GM19240 (cell line): ENCODE measurements around the gene PGR.

ENCODE experiments used
- DNase-seq: peaks from one replicate; pipeline ENCODE4 v3.0.0; 2011; ENCODE audit warnings: low spot score; ENCODE audit not compliant: insufficient read length

PGR gene

GRCh38 chr11:101129203-101129943, at the start of gene PGR:
TSS of gene PGR (minus strand) at chr11:101129813. CDS start at chr11:101129070, 743 bp downstream.
- no peak for DNase-seq

DNA sequence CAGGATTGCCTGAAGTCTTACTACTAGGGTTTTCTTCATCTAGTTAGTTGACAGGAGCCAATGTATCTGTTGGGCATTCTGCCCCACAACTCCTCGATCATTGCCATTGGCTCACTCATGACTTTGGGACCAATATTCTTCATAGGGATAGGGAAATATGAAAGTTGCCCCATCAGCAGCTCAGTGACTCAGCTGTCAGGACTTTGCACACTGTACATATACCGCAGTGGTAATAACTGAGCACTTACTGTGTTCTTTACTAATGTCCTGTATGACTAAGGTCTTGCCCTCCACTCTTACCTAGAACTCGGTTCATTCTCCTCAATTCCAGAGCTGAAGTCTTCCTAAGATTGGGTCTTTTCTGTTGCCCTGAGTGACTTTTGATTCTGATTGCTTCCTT, 46.8 kb upstream of the PGR start:
- no peak for DNase-seq

DNA sequence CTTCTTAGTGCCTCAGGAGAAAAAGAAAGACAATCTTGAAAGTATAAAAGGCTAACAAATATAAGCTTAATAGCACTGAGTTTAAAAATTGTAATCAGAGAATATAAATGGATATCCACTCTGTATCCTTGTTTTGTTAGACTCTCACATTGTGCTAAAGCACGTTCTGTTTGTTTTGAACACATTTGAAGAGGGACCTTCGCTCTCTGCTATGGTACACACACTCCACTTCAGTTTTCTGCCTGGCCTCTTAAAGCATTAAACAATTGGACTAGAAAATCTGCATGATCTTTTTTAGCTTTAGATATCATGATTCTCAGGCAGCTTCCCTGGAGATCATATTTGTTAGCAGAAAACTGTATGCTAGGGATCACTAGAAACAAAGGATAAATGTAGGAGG, 40.3 kb upstream of the PGR start:
- no peak for DNase-seq

- no peak for DNase-seq
Measured at GRCh38 chr11:101166038-101166437, 36.4 kb upstream of the PGR start.

- DNase-seq, result no peak
Measured at GRCh38 chr11:101158119-101158518, 28.5 kb upstream of the PGR start.

DNA sequence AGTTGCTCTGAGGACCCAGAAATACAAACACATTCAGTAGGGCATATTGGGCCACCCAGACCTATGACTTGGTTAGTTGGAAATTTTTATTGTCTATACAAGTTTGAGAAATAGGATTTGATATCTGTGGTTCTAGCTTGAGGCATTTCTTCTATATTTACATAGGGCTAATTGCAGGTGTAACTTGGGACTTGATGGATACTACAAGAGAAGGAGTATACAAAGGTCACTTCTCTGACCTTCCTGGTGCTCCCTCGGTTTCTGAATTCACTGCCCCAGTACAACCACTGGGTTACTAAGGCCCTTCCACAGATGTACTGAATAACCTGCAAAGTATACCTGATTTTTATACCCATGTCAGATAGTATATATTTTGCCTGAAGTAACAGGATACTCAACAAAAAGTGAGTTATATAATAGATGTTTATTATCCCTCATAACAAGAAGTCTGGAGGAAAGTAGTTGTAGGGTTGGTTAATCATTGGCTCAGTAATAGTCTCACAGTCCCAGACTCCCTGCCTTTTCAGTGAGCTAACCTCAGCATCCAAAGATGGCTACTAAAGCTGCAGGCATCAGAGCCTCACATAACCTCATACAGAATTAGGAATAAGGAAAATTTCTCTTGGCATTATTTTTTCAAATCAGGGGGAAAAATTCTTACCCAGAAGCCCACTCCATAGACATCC, 8.8 kb upstream of the PGR start:
- DNase-seq, result no peak

DNA sequence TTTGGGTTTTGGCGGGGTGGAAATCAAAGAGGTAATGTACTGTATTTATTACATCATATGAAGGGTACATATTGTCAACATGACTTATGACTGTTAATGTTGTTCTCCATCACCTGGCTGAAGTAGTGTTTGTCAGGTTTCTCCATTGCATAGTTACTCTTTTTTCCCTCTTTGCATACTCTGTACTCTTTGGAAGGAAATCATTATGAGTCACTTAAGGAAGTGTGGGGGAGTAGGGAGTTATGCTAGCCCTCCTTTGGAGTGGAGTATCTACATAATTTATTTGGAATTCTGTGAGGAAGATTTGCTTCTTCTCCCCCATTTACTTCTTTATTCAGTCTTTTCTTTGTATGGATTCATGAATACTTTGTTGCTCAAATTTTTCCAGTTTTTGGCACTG, 3.6 kb upstream of the PGR start:
- DNase-seq, result no peak

DNA sequence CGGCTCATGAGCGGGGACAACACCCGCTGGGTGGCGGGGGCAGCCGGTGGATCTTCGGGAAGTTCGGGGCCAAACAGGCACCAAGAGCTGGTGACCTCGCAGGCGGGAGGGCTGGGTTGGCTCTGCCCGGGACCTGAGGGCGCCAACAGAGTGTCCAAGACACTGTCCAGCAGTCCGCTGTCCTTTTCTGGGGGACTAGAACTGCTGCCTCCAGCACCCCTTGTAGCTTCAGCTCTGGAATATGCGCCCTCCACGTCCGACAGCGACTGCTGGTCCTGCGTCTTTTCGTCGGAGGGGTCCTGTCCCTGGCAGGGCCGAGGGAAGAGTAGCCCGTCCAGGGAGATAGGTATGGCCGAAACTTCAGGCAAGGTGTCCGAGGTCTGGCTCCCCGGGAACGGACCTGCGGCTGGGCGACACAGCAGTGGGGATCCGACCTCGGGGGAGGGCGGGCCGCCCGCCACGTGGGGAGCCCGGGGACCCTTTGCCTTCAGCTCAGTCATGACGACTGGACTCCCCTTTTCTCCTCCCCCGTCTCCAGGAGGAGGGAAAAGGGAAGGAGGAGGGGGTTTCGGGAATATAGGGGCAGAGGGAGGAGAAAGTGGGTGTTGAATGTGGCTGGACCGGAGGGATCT, 926 bp downstream of the PGR start:
- no peak for DNase-seq

DNA sequence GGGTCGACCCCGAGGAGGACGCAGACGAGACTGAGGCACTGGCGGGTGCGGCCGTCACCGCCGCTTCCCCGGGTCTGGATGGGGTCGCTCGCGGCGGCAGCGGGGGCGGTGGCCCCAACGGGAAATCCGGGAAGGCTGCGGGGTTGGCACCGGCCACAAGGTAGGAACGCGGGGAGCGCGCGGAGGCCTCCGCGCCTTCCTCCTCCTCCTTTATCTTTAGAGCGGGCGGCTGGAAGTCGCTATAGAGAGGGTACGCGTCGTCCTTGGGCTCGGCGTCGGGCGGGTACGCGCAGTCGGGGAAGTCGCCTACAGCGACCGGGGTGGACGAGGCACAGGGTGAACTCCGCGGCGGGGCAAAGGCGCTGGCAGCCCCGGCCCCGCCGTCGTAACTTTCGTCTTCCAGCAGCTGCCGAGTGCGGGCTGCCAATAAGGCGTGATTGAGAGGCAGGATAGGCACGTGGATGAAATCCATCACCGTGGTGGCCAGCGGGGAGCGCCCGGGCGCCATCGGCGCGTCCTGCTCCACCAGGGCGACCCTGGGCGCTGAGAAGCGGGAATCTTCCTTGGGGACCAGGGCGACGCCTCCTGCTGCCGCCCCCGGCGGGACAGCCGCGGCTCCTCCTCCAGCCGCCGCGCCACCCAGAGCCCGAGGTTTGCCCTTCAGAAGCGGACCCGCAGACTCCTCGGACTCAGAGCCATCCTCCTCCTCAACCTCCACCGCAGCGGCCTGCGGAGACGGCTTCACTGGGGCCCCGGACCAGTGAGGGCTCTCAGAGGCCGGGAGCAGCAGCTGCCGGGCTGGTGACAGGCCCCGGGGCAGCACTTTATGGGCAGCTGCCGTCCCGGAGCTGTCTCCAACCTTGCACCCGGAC, 1.7 kb downstream of the PGR start:
- DNase-seq, result no peak

GRCh38 chr11:101127197-101127698, 2.4 kb downstream of the PGR start:
- no peak for DNase-seq

GRCh38 chr11:101126551-101127196, 2.9 kb downstream of the PGR start:
- no peak for DNase-seq

GRCh38 chr11:101115671-101116160, 13.9 kb downstream of the PGR start:
- DNase-seq, result no peak

GRCh38 chr11:101113540-101113939, 16.1 kb downstream of the PGR start:
- no peak for DNase-seq

DNA sequence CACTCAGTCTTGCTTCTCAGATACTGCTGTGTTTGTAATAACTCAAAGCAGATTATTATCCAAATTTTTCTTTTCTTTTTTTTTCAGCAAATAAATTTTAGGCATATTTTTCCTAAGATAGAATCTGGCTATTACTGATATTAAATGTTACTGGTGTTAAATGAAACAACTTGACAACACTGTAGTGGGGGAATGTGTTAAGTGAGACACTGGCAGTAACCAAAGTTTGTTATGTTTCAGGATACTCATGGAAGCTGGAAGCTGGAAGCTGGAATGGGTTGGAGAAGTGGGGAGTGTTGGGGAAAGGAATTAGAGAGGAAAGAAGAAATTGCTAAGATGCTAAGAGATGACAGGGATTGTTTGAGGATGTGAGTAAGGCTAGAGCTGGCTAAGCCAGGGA, 24.9 kb downstream of the PGR start:
- DNase-seq, result no peak

DNA sequence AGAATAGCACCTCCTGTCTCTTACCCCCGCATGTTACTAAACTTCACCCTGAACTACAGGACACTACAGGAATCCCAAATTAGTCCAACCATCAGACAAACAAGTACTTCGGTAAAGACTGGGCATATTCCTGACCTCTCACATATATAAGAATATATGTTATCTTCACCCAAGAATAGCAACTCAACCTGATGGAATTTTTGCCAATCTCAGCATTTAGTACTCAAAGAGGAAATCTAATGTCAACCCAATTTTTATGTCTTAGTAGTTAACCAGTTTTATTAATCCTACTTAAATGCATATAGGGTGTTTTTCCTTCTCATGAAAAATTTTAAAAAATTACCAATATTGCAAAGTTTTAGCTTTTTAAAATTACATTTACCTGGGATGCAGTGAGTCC, 26.2 kb downstream of the PGR start:
- no peak for DNase-seq

- no peak for DNase-seq
Measured at GRCh38 chr11:101100601-101101000, 29.0 kb downstream of the PGR start.

DNA sequence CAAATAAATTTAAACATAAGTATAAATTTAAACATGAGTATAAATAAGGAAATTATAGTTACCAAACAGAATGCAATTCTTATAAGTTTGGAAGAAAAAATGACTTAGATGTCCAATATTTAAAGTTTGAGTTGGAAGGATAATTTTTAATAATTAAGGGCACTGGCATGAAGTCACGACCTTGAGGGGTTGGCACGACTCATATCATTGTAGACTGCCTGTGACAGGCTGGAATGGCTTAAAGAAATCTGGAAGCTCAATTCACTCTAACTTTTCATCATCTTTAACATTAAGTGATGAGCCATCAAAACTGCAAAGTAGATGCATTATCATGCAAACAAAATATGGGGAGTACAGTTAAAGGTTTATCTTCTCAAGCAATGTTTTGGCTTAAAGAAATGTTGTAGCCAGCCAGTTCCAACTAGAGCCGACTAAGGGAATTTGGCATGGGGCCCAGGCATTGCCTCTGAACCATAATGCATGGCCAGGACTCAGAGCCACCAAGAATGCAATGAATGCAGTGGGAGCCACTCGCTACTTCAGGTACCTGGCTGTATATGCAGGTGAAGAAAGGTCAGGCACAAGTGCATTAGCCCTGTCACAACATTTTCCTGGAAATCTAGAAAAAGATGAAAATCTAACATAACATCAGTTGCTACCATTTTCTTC, 33.4 kb downstream of the PGR start:
- no peak for DNase-seq

DNA sequence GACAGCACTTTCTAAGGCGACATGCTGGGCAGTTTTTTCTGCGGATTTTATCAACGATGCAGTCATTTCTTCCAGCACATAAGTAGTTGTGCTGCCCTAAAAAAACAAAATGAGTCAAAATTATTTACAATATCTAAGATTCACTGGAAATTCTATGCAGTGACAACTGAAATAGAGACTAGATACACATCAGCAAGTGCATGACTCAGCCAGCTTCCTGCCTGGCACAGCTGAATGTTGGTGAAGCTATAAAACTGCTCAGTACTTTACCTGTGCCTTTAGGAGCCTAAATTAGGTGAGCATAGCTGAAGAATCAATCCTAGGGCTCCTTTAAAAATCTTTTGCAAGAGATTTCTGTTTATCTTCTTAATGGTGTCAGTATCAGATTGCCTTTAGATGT, 37.8 kb downstream of the PGR start:
- DNase-seq, result no peak

DNA sequence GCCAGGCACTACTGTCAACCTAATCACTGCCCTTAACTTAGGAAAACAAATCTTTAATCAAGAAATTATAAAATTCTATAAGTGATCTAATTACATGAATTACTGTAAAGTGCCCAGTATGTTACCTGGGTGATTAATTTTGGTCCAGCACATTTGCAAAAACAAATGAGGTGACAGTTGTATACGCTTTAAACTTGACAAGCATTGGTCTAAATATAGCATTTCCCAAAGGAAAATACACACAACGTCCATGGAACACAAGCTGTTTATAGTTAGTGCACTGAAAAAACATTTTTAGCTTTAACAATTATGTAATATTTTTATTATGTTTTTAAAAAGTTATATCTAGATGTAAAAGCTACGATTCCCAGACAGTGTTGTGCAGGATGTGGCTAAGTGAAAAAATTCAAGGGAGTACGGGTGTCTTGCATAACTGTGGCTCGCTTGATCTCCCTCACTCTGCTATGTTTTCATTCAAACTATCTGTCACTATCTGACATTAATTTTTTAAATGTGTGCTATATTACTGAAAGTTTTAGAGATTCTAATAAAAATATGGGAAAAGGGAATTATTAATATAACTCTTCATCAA, 38.8 kb downstream of the PGR start:
- no peak for DNase-seq

GRCh38 chr11:101083335-101083734, 46.3 kb downstream of the PGR start:
- DNase-seq, result no peak
